DND-41 (cell line): ENCODE results near the gene CCDC63.

ENCODE experiments used
- ATAC-seq: fragments of 200-7000 bp; cut with Tn5 transposase; 3 replicates; pipeline ENCODE4 v1.9.1; 2021; ENCODE audit warnings: low read depth; ENCODE audit not compliant: insufficient read depth
- DNase-seq: peaks from one replicate; pipeline ENCODE4 v3.0.0-alpha.2; 2020
- H2AFZ ChIP-seq: 2 replicates; pipeline ENCODE4 v1.6.0; 2012; ENCODE audit warnings: low read depth, low read length
- H3K27ac ChIP-seq: 2 replicates; pipeline ENCODE4 v1.5.1; 2012; ENCODE audit warnings: low read length, inconsistent platforms
- H3K27me3 ChIP-seq: fragments of 200-600 bp; sonication (generic); 2 replicates; pipeline ENCODE4 v1.6.0; 2012; ENCODE audit warnings: low read length, mild to moderate bottlenecking, inconsistent platforms; ENCODE audit not compliant: insufficient read depth, poor library complexity
- H3K36me3 ChIP-seq: 2 replicates; pipeline ENCODE4 v1.5.1; 2012; ENCODE audit warnings: low read length, inconsistent platforms; ENCODE audit not compliant: insufficient read depth
- H3K4me1 ChIP-seq: 2 replicates; pipeline ENCODE4 v1.5.1; 2012; ENCODE audit warnings: mild to moderate bottlenecking, low read length; ENCODE audit not compliant: insufficient read depth
- H3K4me2 ChIP-seq: 2 replicates; pipeline ENCODE4 v1.6.0; 2012; ENCODE audit warnings: mild to moderate bottlenecking, moderate library complexity, low read length, inconsistent platforms; ENCODE audit not compliant: insufficient read depth
- H3K4me3 ChIP-seq, 2 experiments: fragments of 200-600 bp in 1 of 2; shearing (Covaris generic) in 1 of 2; 2 replicates each; pipeline ENCODE4 v1.5.1; 2012 to 2016; ENCODE audit warnings: inconsistent platforms in 2 of 2, low read length in 2 of 2, mild to moderate bottlenecking in 2 of 2, low read depth in 1 of 2, moderate library complexity in 1 of 2
- H3K79me2 ChIP-seq: 2 replicates; pipeline ENCODE4 v1.6.0; 2012; ENCODE audit warnings: low read length, inconsistent platforms; ENCODE audit not compliant: insufficient read depth
- H3K9ac ChIP-seq: 2 replicates; pipeline ENCODE4 v1.6.0; 2012; ENCODE audit warnings: low read depth, mild to moderate bottlenecking, inconsistent platforms, low read length, moderate library complexity
- H3K9me3 ChIP-seq: 2 replicates; pipeline ENCODE4 v1.5.1; 2012; ENCODE audit warnings: low read length, moderate library complexity, mild to moderate bottlenecking, inconsistent platforms; ENCODE audit not compliant: insufficient read depth, severe bottlenecking
- H4K20me1 ChIP-seq: 2 replicates; pipeline ENCODE4 v1.6.0; 2012; ENCODE audit warnings: low read length; ENCODE audit not compliant: insufficient read depth
- CTCF ChIP-seq: IDR thresholded peaks from 2 replicates; pipeline ENCODE4 v1.5.1; 2012; ENCODE audit warnings: borderline replicate concordance, low read length, moderate library complexity, mild to moderate bottlenecking; ENCODE audit not compliant: poor library complexity, severe bottlenecking; ENCODE audit errors: extremely low read depth
- EZH2 ChIP-seq: IDR thresholded peaks from 3 replicates; pipeline ENCODE4 v1.6.1; 2012; ENCODE audit warnings: borderline replicate concordance, low read depth, mild to moderate bottlenecking, moderate library complexity, low read length, inconsistent platforms; ENCODE audit not compliant: severe bottlenecking

The CCDC63 gene

GRCh38 chr12:110933326-110933974 is 86.7 kb downstream of the CCDC63 start:
- Histone ChIP-seq H2AFZ (no peak overlapping the region), H3K4me1 (no peaks in the 10 kb centered on the region), H3K9me3 (no peaks in the 10 kb centered on the region), H3K27me3 (no peaks in the 10 kb centered on the region), H3K36me3 (no peaks in the 10 kb centered on the region), H3K4me2 (no peak overlapping the region), H3K9ac (no peak overlapping the region), H3K27ac (no peak overlapping the region), H4K20me1 (peaks cover 3% of the 10 kb centered on the region; the same call in 1 of the 2 replicates), H3K79me2 (no peaks in the 10 kb centered on the region), H3K4me3 (no peak overlapping the region)
- DNase-seq, result no peak
- TF ChIP-seq EZH2, result no peak
- no peak for TF ChIP-seq CTCF
- ATAC-seq, result no peak

- Histone ChIP-seq H3K4me3 (no peak overlapping the region), H3K9ac (no peak overlapping the region), H3K27me3 (no peaks in the 10 kb centered on the region), H3K36me3 (no peaks in the 10 kb centered on the region), H3K9me3 (no peaks in the 10 kb centered on the region), H4K20me1 (peaks cover 3% of the 10 kb centered on the region; the same call in 1 of the 2 replicates), H3K4me2 (no peak overlapping the region), H3K4me1 (no peaks in the 10 kb centered on the region), H2AFZ (no peak overlapping the region), H3K27ac (no peak overlapping the region), H3K79me2 (no peaks in the 10 kb centered on the region)
- DNase-seq (no peak), ATAC-seq (no peak)
- TF ChIP-seq EZH2 (no peak), CTCF (no peak)
These were observed 87.5 kb downstream of the CCDC63 start for GRCh38 chr12:110934093-110934852.

- H3K4me2 ChIP-seq, result no peak overlapping the region
- no peaks in the 10 kb centered on the region for H4K20me1 ChIP-seq
- DNase-seq, result no peak
- no peak overlapping the region for H3K4me3 ChIP-seq
- H3K27ac ChIP-seq, result no peak overlapping the region
- TF ChIP-seq CTCF, result no peak
- no peak for TF ChIP-seq EZH2
- H2AFZ ChIP-seq, result no peak overlapping the region
- H3K9ac ChIP-seq, result no peak overlapping the region
- H3K27me3 ChIP-seq, result no peaks in the 10 kb centered on the region
- no peaks in the 10 kb centered on the region for H3K36me3 ChIP-seq
- no peaks in the 10 kb centered on the region for H3K9me3 ChIP-seq
- ATAC-seq, result no peak
- H3K4me1 ChIP-seq, result no peaks in the 10 kb centered on the region
- no peaks in the 10 kb centered on the region for H3K79me2 ChIP-seq
These were observed 88.8 kb downstream of the CCDC63 start for GRCh38 chr12:110935588-110935987.
